ENCODE data around the gene MACROD2.

Gene MACROD2

DNA sequence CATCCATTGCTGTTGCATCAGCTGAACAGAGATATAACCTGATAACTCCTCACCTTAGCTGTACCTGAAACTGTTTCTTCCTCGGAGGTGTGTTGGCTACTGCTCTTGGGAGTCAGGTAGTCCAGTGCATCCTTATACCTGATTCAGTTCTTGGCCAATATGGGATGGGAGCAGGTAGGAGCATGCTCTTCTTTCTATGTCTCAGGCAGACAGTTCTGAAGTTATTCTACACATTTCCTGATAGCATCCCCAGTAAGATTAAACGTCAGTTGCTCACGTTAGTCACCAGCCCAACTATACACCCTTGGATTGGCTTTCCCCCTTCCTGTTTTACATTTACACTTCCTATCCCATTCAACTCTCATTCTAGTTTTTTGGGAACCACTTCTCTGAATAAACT is 586.4 kb downstream of the MACROD2 start:
- DNase-seq (ENCODE audit: extremely low read depth, low read depth) = no peak

DNA sequence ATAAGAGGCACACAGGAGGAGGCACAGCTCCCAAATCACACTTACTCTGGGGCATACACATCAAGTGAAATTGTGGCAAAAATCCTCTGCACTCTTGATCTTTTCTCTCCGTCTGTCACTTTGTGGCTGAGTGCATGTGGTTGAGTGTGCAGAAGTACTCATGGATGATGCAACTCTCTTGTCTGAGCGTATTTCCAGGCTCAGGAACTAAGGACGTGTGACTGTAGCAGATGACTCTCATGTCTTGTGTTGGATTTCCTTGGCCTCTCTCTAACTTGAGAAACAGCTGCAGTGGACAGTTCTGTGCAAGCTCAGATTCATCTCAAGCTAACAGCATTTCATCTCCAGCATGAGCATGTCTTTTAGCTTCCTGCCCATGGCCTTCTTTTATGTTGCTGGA is 587.5 kb downstream of the MACROD2 start:
- TF ChIP-seq CTCF (IDR thresholded peaks at IDR 0.05; ENCODE audit: low read depth, low read length) = no peak
- no peak for DNase-seq (ENCODE audit: extremely low read depth, low read depth)

More for the DNA sequence above, 586.4 kb downstream of the MACROD2 start:
- TF ChIP-seq CTCF (IDR thresholded peaks at IDR 0.05; ENCODE audit: low read depth, low read length) = no peak

GRCh38 chr20:14583413-14583812 is 588.1 kb downstream of the MACROD2 start:
- no peak for DNase-seq (ENCODE audit: extremely low read depth, low read depth)
- no peak for TF ChIP-seq CTCF (IDR thresholded peaks at IDR 0.05; ENCODE audit: low read depth, low read length)

DNA sequence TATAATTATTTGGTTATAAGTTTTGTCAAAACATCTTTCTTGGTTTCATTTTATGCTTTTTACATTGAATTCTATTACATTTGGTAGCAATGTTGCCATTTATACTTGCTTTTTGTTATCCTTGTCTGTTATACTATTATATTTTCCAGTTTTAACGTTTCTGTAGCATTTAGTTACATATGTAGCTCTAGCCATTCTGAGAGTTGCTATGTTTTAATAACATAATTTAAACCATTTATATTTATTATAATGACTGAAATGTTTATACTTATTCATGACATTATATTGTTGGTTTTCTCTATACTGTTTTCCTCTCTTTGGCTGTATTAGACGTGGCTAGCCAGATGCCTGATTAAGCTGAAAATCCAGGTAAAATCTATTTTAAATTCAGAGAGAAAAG is 594.1 kb downstream of the MACROD2 start:
- no peak for DNase-seq (ENCODE audit: extremely low read depth, low read depth)
- no peak for TF ChIP-seq CTCF (IDR thresholded peaks at IDR 0.05; ENCODE audit: low read depth, low read length)

DNA sequence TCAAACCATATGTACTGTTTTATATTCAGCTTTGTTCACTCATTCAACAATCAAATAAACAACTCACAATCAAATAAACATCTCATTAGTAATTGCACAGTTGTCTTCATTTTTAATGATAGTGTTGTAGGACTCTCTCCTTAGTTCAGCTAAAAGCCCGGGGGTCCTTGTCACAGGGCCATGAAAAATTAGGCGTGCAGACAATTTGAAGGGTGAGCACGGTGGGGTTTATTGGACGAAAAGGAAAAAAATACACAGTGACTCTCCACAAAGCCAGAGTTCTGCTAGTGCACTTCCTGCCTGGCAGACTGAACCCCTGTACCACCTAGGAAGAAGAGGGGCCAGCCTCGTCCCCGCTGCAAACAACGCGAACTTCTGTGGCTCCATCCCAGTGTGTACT is 599.7 kb downstream of the MACROD2 start:
- no peak for DNase-seq (ENCODE audit: extremely low read depth, low read depth)
- no peak for TF ChIP-seq CTCF (IDR thresholded peaks at IDR 0.05; ENCODE audit: low read depth, low read length)

- TF ChIP-seq CTCF (IDR thresholded peaks at IDR 0.05; ENCODE audit: low read depth, low read length) = no peak
- peak; percentile 22 for DNase-seq (ENCODE audit: extremely low read depth, low read depth)
These were observed 601.9 kb downstream of the MACROD2 start for GRCh38 chr20:14597206-14597715.

- no peak for TF ChIP-seq CTCF (IDR thresholded peaks at IDR 0.05; ENCODE audit: low read depth, low read length)
- no peak for DNase-seq (ENCODE audit: extremely low read depth, low read depth)
These were observed 604.3 kb downstream of the MACROD2 start for GRCh38 chr20:14599613-14600012.

All from AG09319 (cell line).